RWPE2 (cell line): ENCODE data around the gene PFN4.

Experiments
- ATAC-seq: fragments of 200-7000 bp; cut with Tn5 transposase; 3 replicates; pipeline ENCODE4 v1.9.1; 2021; ENCODE audit warnings: low read depth
- DNase-seq: peaks from one replicate; pipeline ENCODE4 v3.0.0-alpha.2; 2020; ENCODE audit warnings: low spot score
- H3K27ac ChIP-seq: fragments of 450-650 bp; 2 replicates; pipeline ENCODE4 v1.5.1; 2017; ENCODE audit warnings: mild to moderate bottlenecking; ENCODE audit not compliant: poor library complexity, severe bottlenecking
- H3K27me3 ChIP-seq: fragments of 250-450 bp; sonication (Bioruptor Pico); 2 replicates; pipeline ENCODE4 v1.5.1; 2021; ENCODE audit warnings: mild to moderate bottlenecking, moderate library complexity; ENCODE audit not compliant: insufficient read depth, poor library complexity, severe bottlenecking
- H3K36me3 ChIP-seq: fragments of 250-450 bp; sonication (Bioruptor Pico); 2 replicates; pipeline ENCODE4 v1.5.1; 2020; ENCODE audit warnings: low read depth, mild to moderate bottlenecking, moderate library complexity
- H3K4me1 ChIP-seq: fragments of 250-450 bp; sonication (Bioruptor Pico); 2 replicates; pipeline ENCODE4 v1.5.1; 2021; ENCODE audit warnings: mild to moderate bottlenecking, moderate library complexity; ENCODE audit not compliant: insufficient read depth, poor library complexity, severe bottlenecking
- H3K4me3 ChIP-seq: fragments of 250-450 bp; sonication (Bioruptor Pico); 2 replicates; pipeline ENCODE4 v1.5.1; 2021; ENCODE audit warnings: mild to moderate bottlenecking, moderate library complexity; ENCODE audit not compliant: severe bottlenecking
- H3K9me3 ChIP-seq: fragments of 250-450 bp; sonication (Bioruptor Pico); 2 replicates; pipeline ENCODE4 v1.5.1; 2021; ENCODE audit warnings: mild to moderate bottlenecking, moderate library complexity; ENCODE audit not compliant: severe bottlenecking
- TF ChIP-seq, protein P1 (sequence below): fragments of 450-650 bp; IDR thresholded peaks from one replicate; pipeline ENCODE4 v1.5.1; 2017; ENCODE audit warnings: mild to moderate bottlenecking, moderate library complexity; ENCODE audit not compliant: poor library complexity, severe bottlenecking

Gene PFN4

DNA sequence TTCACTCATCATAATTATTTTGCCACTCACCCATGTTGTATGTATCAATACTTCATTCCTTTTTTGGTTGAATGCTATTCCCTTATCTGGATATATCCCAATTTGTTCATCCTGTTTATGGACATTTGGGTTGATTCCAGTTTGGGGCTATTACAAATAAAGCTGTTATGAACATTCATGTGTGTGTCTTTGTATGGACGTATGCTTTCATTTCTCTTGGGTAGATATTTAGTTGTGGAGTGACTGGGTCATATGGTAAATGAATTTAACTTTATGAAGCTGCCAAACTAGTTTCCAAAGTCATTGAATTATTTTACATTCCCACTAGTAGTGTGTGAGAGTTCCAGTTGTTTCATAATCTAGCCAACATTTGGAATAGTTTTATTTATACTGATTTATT is 2.8 kb upstream of the PFN4 start:
- Histone ChIP-seq H3K27me3 (no peaks in the 10 kb centered on the region), H3K4me1 (peaks cover 10% of the 10 kb centered on the region), H3K9me3 (no peaks in the 10 kb centered on the region), H3K36me3 (no peaks in the 10 kb centered on the region), H3K4me3 (no peak overlapping the region), H3K27ac (no peak overlapping the region)
- DNase-seq (no peak), ATAC-seq (no peak)
- TF ChIP-seq, protein P1, sequence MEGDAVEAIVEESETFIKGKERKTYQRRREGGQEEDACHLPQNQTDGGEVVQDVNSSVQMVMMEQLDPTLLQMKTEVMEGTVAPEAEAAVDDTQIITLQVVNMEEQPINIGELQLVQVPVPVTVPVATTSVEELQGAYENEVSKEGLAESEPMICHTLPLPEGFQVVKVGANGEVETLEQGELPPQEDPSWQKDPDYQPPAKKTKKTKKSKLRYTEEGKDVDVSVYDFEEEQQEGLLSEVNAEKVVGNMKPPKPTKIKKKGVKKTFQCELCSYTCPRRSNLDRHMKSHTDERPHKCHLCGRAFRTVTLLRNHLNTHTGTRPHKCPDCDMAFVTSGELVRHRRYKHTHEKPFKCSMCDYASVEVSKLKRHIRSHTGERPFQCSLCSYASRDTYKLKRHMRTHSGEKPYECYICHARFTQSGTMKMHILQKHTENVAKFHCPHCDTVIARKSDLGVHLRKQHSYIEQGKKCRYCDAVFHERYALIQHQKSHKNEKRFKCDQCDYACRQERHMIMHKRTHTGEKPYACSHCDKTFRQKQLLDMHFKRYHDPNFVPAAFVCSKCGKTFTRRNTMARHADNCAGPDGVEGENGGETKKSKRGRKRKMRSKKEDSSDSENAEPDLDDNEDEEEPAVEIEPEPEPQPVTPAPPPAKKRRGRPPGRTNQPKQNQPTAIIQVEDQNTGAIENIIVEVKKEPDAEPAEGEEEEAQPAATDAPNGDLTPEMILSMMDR, result no peak

DNA sequence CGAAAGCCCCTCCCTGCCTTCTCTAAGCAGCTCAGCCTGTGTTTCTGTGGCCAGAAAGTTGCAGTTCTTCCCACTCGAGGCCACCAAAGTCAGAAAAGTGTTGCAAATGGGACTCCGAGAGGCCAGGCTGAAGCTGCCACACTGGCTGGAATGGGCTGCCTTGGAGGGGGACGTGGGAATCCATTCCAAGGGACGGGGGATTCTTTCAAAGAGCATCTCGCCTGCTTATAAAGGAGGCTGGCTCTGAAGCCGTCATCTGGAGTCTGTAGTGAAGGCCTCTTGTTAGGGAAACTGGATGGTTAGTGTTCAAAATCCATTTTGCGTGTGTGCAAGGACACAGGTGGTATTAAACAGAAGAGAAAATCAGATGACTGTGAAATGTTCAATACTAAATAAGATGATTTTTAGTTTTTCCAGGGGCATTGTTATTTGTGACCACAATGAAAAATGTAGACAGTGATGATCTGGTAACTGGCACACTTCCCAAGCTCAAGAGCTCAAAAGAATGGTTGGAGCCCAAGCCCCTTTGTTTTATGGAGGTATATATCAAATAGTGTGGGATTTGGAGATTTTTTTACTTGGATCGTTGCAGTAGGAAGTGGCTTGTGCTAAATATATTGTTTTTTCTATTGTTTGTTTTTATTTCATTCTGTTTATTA is 917 bp upstream of the PFN4 start:
- Histone ChIP-seq H3K9me3 (no peaks in the 10 kb centered on the region), H3K27ac (peak overlapping the region; percentile 62), H3K4me1 (peaks cover 10% of the 10 kb centered on the region), H3K27me3 (no peaks in the 10 kb centered on the region), H3K36me3 (no peaks in the 10 kb centered on the region), H3K4me3 (peak overlapping the region; percentile 97)
- peak; percentile 31; the same call in 2 of the 3 replicates for ATAC-seq
- TF ChIP-seq, protein P1, result no peak
- DNase-seq, result no peak

DNA sequence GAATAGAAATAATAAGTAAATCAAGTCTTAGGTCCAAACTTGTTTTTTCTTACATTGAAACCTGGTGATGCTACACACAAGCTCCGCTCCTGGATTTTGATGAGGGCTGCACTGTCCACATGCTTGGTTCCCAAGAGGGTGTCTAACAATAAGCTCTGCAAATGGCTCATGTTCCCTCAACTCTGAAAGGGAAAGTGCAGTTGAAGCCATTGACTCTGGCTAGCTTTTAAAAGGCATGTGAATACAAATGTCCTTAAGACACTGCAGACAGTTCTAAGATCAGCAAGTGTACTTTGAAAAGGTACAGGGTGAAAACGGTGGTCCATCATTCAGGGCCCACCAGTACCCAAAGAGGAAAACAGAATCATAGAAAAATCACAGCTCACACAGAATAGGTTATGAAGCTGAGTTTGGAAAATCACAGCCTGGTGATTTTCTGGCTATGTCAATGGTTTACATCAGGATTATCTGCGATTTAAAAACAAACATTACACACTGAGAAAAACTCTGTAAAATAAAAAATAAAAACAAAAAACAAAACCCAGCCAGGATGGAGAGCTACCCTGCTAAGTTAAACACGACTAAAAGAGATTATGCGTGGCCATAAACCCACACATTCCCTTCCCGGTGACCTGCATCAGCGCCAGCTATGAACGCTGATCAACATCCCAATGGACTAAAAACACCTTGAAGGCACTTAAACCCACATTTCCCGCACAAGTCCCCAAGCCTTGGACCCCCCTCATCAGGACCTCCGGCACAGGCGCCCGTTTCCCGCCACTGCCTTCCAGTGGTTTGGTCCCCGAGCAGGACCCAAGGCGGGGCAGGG is 554 bp downstream of the PFN4 start:
- TF ChIP-seq, protein P1, result no peak
- H3K27me3 ChIP-seq, result no peaks in the 10 kb centered on the region
- no peaks in the 10 kb centered on the region for H3K9me3 ChIP-seq
- H3K27ac ChIP-seq, result peak overlapping the region; percentile 62
- H3K4me3 ChIP-seq, result peak overlapping the region; percentile 97
- no peaks in the 10 kb centered on the region for H3K36me3 ChIP-seq
- ATAC-seq, result no peak; the same call in 2 of the 3 replicates
- DNase-seq, result no peak
- peaks cover 10% of the 10 kb centered on the region for H3K4me1 ChIP-seq

DNA sequence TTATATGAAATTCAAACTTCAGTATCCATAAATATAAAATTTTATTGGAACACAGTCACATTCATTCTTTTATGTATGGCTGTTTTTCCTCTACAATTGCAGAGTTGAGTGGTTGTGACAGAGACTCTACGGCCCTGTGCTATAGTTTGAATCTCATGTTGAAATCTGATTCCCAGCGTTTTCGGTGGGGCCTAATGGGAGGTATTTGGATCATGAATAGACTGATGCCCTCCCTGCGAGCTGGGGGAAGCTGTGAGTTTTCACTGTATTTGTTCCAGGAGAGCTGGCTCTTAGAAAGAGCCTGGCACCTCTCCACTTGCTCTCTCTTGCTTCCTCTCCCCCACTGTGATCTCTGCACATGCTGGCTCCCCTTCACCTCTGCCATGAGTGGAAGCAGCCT is 1.7 kb downstream of the PFN4 start:
- no peak for DNase-seq
- Histone ChIP-seq H3K4me1 (peaks cover 10% of the 10 kb centered on the region), H3K36me3 (no peaks in the 10 kb centered on the region), H3K9me3 (no peaks in the 10 kb centered on the region), H3K27ac (no peak overlapping the region), H3K27me3 (no peaks in the 10 kb centered on the region), H3K4me3 (no peak overlapping the region)
- TF ChIP-seq, protein P1, result no peak
- no peak for ATAC-seq

DNA sequence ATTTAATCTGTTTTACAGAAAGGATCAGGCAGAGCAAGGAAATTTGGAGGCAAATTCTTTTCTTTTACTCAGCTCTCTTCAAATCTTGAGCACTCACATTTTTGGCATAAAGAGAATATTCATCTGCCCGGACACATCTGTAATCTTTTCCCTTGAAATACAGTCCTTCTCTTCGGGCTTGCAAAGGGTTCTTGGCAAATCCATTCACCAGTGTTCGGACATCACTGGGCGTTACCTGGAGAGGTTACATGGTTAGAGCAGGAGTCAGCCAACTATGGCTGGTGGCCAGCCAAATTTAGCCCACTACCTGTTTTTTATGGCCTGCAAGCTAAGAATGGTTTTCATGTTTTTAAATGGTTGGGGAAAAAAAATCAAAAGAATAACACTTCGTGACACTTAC is 2.1 kb downstream of the PFN4 start:
- DNase-seq (no peak), ATAC-seq (no peak)
- TF ChIP-seq, protein P1, result no peak
- no peaks in the 10 kb centered on the region for H3K9me3 ChIP-seq
- no peaks in the 10 kb centered on the region for H3K27me3 ChIP-seq
- peaks cover 10% of the 10 kb centered on the region for H3K4me1 ChIP-seq
- H3K27ac ChIP-seq, result no peak overlapping the region
- no peak overlapping the region for H3K4me3 ChIP-seq
- no peaks in the 10 kb centered on the region for H3K36me3 ChIP-seq
